Brain pericyte (primary cell): ENCODE results near the gene BTBD2.
"Not testable (repeated sequence)": the region's sequence is repeated elsewhere in the genome, so short reads cannot be mapped to it uniquely, and the experiment has no call there.

Experiments
- DNase-seq: peaks from one replicate; pipeline ENCODE4 v3.0.0-alpha.2; 2012; ENCODE audit warnings: low read depth, low spot score

The BTBD2 gene

DNA sequence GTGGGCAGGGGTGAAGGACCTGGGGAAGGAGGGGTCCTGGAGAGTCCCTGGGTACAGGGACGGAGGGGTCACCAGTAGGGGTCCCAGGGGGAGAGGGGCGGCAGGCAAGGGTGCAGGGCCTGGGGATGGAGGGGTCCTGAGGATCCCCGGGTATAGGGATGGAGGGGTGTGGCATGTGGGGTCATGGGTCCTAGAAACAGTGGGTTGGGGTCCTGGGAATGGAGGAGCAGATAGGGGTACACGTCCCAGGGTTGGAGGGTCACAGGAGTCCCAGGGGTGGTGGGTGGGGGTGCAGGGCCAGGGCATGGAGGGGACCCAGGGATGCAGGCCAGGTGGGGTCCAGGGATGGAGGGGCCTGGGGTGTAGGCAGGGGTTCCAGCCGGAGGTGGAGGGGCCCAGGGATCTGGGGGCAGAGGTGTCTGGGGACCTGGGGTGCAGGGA lies 1.4 kb downstream of the BTBD2 start:
- DNase-seq = no peak

DNA sequence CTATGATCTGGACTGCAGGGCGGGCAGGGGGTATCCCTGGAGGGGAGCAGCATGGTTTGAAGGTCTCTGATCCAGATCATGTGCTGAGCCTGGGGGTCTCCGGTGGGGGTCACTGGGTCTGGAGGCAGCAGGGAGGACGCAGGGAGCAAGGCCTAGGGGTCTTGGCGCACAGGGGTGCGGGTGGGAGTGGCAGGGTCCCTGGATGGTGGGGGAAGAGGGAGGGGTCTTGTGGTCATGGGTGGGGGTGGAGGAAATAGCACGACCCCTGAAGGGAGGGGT lies 1.9 kb downstream of the BTBD2 start:
- DNase-seq = no peak

DNA sequence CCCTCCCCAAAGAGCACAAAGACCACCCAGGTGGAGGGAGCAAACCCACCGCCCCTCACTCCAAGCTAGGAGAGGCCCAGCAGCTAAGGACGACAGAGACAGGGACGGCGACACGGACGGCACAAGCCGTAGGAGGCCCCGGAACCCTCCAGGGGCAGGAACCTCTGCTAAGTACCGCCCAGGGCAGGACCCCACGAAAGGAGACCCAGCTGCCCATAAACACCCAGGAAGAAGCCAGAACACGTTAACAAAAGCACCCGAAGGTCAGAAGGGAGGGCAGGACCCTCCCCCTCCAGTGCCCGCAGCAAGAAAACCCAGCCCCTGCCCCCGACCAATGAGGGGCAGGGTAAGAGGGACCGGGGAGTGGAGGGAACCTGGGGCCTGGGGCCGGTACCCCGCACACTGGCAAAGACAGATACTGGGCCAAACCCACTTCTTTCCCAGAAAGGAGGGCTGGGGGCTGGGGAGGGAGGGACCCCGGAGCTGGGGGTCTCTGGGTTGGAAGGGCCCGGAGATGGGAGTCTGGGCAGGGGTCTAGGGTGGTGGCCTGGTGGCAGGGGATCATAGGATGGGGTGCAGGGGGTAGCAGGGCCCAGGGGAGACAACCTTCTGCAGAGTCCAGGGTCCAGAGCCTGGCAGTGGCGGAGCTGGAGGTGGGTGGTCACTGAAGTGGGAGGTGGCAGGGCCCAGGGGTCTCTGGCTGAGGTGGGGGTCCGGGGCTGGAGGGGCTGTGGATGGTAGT lies 2.4 kb downstream of the BTBD2 start:
- DNase-seq = no peak

- DNase-seq = no peak
Measured at GRCh38 chr19:2011169-2011568, 4.3 kb downstream of the BTBD2 start.

GRCh38 chr19:2010135-2010668 lies 5.3 kb downstream of the BTBD2 start:
- DNase-seq = no peak

- no peak for DNase-seq
Measured at GRCh38 chr19:2003874-2004273, 11.6 kb downstream of the BTBD2 start.

- no peak for DNase-seq
Measured at GRCh38 chr19:1999856-2000515, 15.5 kb downstream of the BTBD2 start.

DNA sequence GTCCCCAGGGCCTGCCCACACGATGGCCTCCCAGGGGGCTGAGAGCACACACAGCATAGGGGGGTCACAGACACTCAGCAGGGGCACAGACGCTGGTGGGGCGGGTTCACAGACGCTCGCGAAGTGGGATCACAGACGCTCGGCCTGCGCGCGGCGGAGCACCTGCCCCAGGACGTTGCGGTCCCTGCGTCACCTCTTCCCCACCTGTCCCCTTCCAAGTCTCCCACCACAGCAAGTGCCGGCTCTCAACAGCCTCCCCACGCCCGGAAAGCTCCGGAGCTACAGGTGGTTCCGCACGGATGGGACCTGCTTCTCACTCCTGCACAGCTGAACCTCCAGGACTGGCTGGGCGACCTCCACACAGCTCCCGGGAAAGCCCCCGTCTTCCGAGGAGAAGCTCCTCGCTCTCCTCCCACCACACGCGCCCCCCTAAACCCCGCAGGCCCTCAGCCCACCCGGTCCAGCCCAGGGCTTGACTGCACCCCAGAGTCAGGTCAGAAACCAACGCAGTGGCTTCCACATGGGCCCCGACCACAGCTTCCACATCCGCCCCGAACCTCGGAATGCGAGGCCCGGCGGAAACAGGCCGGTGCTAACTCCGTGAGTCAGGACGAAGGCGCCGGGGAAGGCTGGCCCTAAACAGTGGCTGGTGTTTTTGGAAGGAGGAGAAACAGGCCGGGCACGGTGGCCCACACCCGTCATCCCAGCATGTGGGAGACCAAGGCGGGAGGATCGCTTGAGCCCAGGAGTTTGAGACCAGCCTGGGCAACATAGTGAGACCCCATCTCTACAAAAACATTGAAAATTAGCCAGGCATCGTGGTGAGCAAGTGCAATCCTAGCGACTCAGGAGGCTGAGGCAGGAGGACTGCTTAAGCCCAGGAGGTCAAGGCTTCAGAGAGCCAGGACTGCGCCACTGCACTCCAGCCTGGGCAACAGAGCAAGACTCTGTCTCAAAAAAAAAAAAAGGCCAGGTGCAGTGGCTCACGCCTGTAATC lies 16.5 kb downstream of the BTBD2 start:
- no peak for DNase-seq

DNA sequence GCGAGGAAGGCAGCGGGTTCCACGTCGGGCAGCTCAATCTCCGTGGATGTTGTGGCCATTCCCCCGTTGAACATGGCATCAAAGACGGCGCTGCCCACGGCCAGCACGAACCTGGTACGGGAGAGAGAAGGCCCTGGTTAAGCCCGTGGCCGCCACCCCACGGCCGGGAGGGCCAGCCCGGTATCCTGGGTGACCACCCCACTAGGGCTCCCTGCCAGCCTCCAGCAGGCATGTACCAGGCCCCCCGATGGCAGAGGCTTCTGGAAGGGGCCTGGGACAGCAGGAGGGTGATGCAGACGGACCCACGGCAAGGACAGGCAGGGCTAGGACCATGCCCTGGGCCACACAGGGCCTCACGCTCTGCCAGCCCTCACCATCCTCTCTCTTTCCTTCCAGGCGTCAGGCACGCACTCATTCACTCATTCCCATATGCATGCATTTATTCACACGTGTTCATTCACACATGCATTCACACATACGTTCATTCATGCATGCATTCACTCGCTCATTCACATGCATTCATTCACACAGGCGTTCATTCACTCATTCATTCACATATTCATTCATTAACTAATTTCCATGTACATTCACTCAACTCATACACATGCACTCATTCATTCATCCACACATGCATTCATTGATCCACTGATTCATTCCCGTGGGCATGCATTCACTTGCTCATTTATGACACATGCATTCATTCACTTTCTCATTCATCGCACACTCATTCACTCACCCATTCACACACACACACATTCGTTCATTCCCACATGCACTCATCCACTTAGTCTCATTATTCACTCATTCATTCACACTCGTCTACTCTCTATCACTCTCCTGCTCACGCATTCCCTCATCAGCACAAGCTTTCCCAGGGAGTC lies 17.9 kb downstream of the BTBD2 start:
- DNase-seq = no peak

DNA sequence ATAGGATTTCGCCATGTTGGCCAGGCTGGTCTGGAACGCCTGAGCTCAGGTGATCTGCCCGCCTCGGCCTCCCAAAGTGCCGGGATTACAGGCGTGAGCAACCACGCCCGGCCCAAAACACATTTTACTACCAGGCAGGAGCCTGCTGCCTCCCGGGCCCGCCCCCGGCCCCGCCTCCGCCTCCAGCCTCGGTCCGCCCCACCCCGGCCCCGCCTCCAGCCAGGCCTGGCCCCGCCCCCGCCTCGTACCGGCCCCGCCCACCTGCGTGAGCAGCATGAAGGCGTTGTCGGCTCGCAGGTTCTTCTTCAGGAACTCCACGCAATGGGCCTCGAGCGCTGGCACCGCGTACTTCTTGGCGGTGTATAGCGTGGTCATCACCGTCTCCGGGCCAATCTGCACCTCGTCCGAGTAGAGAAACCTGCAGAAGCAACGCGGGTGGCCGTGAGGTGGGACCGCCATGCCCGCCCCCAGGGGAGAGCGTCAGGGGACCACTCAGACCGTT lies 22.7 kb downstream of the BTBD2 start:
- no peak for DNase-seq

DNA sequence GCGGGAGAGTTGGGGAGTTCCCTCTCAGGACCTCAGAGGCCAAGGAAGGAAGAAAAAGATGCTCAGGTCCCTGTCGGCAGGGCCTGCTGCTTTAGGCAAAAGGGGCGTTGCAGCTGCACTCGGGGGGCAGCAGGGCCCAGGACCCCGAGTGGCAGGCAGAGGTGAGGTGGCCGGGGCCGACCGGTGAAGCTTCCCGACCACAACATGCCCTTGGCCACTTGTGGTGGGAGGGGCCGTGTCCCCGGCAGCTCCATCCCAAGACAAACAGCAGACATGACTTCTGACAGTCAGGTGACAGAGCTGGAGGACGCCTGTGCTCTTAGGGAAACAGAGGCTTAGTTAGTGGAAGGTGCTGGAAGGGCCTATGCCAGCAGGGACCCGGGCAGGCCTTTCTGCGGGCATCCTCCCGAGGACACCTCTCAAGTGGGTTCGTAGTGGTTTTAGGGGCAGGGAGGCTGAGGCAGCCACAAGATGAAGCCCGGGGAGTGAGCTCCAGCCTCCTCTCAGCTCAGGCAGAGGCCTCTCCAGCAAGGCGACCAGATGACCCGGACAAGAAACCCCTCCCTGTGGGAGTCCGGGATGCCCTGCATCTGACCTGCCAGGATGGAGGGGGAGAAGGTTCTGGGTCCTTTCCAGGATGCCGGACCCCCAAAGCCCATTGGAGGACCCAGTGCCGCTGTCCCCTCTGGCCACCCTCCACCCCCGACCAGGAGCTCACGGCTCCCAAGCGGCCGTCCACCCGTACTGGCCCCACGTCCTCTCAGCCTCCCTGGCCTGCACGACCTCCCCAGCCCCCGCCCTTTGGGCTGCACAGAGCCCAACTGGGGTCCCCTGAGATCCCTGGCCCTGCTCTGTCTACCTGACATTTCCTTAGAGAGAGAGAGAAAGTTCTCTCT lies 24.2 kb downstream of the BTBD2 start:
- no peak for DNase-seq

DNA sequence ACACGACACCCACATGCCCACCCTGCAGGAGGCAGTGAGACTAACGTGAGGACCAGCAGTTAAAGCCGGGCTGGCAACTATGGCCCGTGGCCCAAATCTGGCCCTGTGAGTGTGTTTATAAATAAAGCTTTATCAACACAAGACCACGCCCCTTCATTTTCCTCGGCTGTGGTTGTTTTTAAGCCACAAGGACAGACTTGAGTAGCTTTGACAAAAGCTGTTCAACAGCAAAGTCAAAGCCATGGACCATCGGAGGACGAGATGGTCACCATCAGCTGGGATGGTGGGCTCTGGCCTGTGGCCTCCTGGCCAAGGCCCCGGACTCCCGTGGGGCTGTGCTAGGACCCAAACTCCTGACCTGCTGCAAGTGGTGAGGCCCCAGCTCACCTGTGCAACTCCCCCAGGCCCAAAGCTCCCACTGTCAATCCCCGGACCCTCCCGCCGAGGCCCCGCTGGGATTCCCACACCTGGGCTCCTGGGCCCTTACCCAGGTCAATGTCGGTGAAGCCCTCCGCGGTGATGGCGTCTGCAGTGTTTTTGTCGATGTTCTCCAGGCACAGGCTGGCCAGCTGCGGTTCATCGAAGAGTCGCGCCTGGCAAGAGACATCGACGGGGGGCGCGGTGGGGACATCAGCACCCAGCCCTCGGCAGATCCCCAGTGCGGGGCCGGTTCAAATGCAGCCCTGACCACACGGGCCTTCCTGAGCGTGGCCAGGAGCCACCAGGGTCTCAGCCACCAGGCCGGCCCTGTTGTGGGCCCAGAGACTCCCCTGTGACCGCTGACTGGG lies 25.1 kb downstream of the BTBD2 start:
- no peak for DNase-seq

GRCh38 chr19:1989513-1990229 lies 25.8 kb downstream of the BTBD2 start:
- no peak for DNase-seq

GRCh38 chr19:1988464-1988863 lies 27.1 kb downstream of the BTBD2 start:
- DNase-seq = not testable (repeated sequence)

GRCh38 chr19:1987197-1988187 lies 28.0 kb downstream of the BTBD2 start:
- DNase-seq = no peak

DNA sequence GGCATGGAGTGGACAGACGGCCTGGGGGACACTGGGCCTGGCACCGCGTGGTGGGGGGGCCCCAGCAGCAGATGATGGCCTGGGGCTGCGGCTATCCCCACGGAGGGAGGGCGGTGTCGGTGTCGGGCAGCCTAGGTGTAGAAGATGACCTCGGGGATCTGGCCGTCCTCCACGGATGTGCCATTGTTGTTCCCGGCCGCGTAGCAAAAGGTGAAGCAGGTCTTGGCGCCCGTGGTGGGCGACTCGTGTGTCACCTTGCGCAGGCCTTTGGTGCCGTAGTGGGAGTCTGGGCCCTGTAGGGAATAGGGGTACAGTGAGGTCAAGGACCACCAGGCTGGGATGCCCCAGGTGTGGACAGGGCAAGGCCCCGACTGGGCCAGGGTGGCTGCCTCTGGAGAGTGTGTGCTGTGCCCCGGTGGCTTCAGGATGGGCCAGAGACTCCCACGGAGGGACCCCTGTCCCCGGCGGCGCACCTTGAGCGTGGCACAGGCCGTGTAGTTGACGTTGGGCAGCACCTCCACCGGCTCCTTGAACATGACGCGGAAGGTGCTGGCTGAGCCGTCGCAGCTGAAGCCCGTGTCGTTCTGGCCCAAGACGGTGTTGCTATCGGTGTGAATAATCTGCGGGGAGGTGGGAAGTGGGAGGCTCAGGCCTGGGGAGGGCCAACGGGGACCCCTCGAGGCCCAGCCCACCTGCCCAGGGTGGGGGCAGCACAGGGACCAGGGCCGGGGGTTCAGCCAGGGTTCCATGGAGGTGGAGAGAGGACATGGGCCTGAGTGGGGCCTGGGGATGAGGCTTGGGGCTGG lies 29.0 kb downstream of the BTBD2 start:
- no peak for DNase-seq
